PC-3 (cell line): ENCODE measurements around the gene PCGF2. TPM values are rescaled to one million over a fixed set of nuclear protein-coding genes. Genes with fewer than 3 reads are reported as not detected.

Experiments
- ATAC-seq: fragments of 200-7000 bp; cut with Tn5 transposase; 2 replicates; pipeline ENCODE4 v1.9.1; 2020; ENCODE audit warnings: mild to moderate bottlenecking, moderate library complexity
- BruUV-seq: library from RNA; stranded (reverse); fragments of 400-500 nt; replicated peaks from 2 replicates; lab custom pipeline; 2021; lab: Mats Ljungman, UMichigan
- CTCF ChIA-PET: fragments of 300-600 bp; sonication (Branson Sonifier 250); formaldehyde crosslinking; loops from one replicate; lab custom pipeline; 2022; ENCODE audit warnings: antibody characterized with exemption; lab: Charles Lee
- POLR2A ChIA-PET: fragments of 300-600 bp; sonication (Branson Sonifier 250); formaldehyde crosslinking; loops from one replicate; lab custom pipeline; 2022; ENCODE audit warnings: antibody characterized with exemption; ENCODE audit not compliant: unreplicated experiment; lab: Charles Lee
- DNase-seq: peaks from one replicate; pipeline ENCODE4 v3.0.0-alpha.2; 2015
- H2AFZ ChIP-seq: fragments of 300-600 bp; sonication (generic); 2 replicates; pipeline ENCODE4 v1.6.0; 2016; ENCODE audit warnings: antibody characterized with exemption, low read length
- H3F3A ChIP-seq: fragments of 300-600 bp; sonication (generic); one replicate; pipeline ENCODE4 v1.6.0; 2017; ENCODE audit warnings: antibody characterized with exemption, low read length, control low read depth, mild to moderate bottlenecking; ENCODE audit not compliant: unreplicated experiment
- H3K27ac ChIP-seq: fragments of 300-600 bp; sonication (generic); 2 replicates; pipeline ENCODE4 v1.5.1; 2016; ENCODE audit warnings: mild to moderate bottlenecking, low read length
- H3K27me3 ChIP-seq: fragments of 300-600 bp; sonication (generic); 2 replicates; pipeline ENCODE4 v1.6.1; 2016; ENCODE audit warnings: low read length, mixed read lengths
- H3K36me3 ChIP-seq: fragments of 300-600 bp; sonication (generic); 2 replicates; pipeline ENCODE4 v1.6.1; 2016; ENCODE audit warnings: low read depth, mixed run types, low read length, mixed read lengths
- H3K4me1 ChIP-seq: fragments of 300-600 bp; sonication (generic); 2 replicates; pipeline ENCODE4 v1.5.1; 2016; ENCODE audit warnings: low read length; ENCODE audit not compliant: insufficient read depth
- H3K4me2 ChIP-seq: fragments of 300-600 bp; sonication (generic); 2 replicates; pipeline ENCODE4 v1.6.0; 2016; ENCODE audit warnings: low read length
- H3K4me3 ChIP-seq: fragments of 300-600 bp; sonication (generic); 2 replicates; pipeline ENCODE4 v1.5.1; 2016; ENCODE audit warnings: mild to moderate bottlenecking, low read length, mixed read lengths
- H3K79me2 ChIP-seq: fragments of 300-600 bp; sonication (generic); 2 replicates; pipeline ENCODE4 v1.6.1; 2017; ENCODE audit warnings: low read length, mixed read lengths
- H3K9ac ChIP-seq: fragments of 300-600 bp; sonication (generic); 2 replicates; pipeline ENCODE4 v1.6.0; 2016; ENCODE audit warnings: mild to moderate bottlenecking, low read length
- H3K9me2 ChIP-seq: fragments of 300-600 bp; sonication (generic); replicated peaks from 2 replicates; pipeline ENCODE4 v1.6.1; 2016; ENCODE audit warnings: mixed run types, low read length, mixed read lengths
- H3K9me3 ChIP-seq: fragments of 300-600 bp; sonication (generic); 2 replicates; pipeline ENCODE4 v1.6.1; 2016; ENCODE audit warnings: low read length, mixed read lengths
- H4K20me1 ChIP-seq: fragments of 300-600 bp; sonication (generic); 2 replicates; pipeline ENCODE4 v1.6.1; 2016; ENCODE audit warnings: low read length, mixed read lengths
- EZH2 ChIP-seq: fragments of 300-600 bp; sonication (generic); IDR thresholded peaks from one replicate; pipeline ENCODE4 v1.6.1; 2017; ENCODE audit warnings: antibody characterized with exemption, mild to moderate bottlenecking, low read length; ENCODE audit not compliant: unreplicated experiment
- EZH2phosphoT487 ChIP-seq: fragments of 300-600 bp; sonication (generic); IDR thresholded peaks from 2 replicates; pipeline ENCODE4 v1.6.1; 2018; ENCODE audit warnings: mild to moderate bottlenecking, antibody characterized with exemption, low read length, borderline replicate concordance
- intact Hi-C: fragments of 100-400 bp; cut with micrococcal nuclease; formaldehyde crosslinking; loops from 2 replicates; pipeline ENCODE4 v1.9.0; 2023
- total RNA-seq: library from RNA; depleted of rRNA; stranded (reverse); fragments of >200 nt; gene quantifications from 2 replicates; pipeline ENCODE4 v1.2.3, GENCODE V29; 2014
- TF ChIP-seq, protein P1 (sequence below): fragments of 300-600 bp; sonication (generic); conservative IDR thresholded peaks from 2 replicates; pipeline ENCODE4 v1.5.1; 2017; ENCODE audit warnings: antibody characterized with exemption, low read depth, mild to moderate bottlenecking, low read length

Gene PCGF2
- total RNA-seq, 1 experiment from 2014 or later: 14.1 TPM

DNA sequence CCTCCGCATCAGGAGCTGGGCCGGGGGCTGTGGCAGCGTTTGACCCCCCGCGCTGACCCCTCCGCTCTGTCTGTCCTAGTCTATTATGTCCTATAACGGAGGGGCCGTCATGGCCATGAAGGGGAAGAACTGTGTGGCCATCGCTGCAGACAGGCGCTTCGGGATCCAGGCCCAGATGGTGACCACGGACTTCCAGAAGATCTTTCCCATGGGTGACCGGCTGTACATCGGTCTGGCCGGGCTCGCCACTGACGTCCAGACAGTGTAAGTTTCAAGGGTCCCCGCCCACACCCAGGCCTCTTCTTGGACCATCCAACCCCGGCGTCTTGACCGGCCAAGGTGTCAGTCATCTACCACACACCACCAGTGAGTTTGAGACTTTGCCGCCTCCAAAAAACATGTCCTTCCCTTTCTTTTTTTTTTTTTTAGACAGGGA lies 5.0 kb upstream of the PCGF2 start:
- peaks cover 19% of the 10 kb centered on the region for H3K36me3 ChIP-seq
- H3K9ac ChIP-seq: peak overlapping the region; percentile 96
- BruUV-seq: TSS peak; percentile 60
- ChIA-PET CTCF (no interaction called here), POLR2A (interaction anchor here (0.6 kb wide), 1 partner anchor 101 kb away, joined by 5 read pairs; no protein-coding TSS in a partner anchor)
- peak overlapping the region; percentile 50; the same call in 1 of the 2 replicates for H3K27ac ChIP-seq
- no peaks in the 10 kb centered on the region for H3K9me3 ChIP-seq
- ATAC-seq (no peak), DNase-seq (no peak)
- no peaks in the 10 kb centered on the region for H3F3A ChIP-seq
- H2AFZ ChIP-seq: peak overlapping the region; percentile 73; the same call in 1 of the 2 replicates
- no peaks in the 10 kb centered on the region for H4K20me1 ChIP-seq
- H3K79me2 ChIP-seq: peaks cover 46% of the 10 kb centered on the region
- TF ChIP-seq EZH2phosphoT487 (no peak), EZH2 (no peak)
- TF ChIP-seq, protein P1, sequence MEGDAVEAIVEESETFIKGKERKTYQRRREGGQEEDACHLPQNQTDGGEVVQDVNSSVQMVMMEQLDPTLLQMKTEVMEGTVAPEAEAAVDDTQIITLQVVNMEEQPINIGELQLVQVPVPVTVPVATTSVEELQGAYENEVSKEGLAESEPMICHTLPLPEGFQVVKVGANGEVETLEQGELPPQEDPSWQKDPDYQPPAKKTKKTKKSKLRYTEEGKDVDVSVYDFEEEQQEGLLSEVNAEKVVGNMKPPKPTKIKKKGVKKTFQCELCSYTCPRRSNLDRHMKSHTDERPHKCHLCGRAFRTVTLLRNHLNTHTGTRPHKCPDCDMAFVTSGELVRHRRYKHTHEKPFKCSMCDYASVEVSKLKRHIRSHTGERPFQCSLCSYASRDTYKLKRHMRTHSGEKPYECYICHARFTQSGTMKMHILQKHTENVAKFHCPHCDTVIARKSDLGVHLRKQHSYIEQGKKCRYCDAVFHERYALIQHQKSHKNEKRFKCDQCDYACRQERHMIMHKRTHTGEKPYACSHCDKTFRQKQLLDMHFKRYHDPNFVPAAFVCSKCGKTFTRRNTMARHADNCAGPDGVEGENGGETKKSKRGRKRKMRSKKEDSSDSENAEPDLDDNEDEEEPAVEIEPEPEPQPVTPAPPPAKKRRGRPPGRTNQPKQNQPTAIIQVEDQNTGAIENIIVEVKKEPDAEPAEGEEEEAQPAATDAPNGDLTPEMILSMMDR: no peak
- H3K4me2 ChIP-seq: peak overlapping the region; percentile 85
- no peaks in the 10 kb centered on the region for H3K27me3 ChIP-seq
- H3K4me3 ChIP-seq: peak overlapping the region; percentile 94
- no peaks in the 10 kb centered on the region for H3K9me2 ChIP-seq
- peaks cover 16% of the 10 kb centered on the region for H3K4me1 ChIP-seq
- intact Hi-C loops: loop anchor here (2.0 kb wide), 1 partner anchor 46 kb away; the partner anchor contains the start of gene PIP4K2B

DNA sequence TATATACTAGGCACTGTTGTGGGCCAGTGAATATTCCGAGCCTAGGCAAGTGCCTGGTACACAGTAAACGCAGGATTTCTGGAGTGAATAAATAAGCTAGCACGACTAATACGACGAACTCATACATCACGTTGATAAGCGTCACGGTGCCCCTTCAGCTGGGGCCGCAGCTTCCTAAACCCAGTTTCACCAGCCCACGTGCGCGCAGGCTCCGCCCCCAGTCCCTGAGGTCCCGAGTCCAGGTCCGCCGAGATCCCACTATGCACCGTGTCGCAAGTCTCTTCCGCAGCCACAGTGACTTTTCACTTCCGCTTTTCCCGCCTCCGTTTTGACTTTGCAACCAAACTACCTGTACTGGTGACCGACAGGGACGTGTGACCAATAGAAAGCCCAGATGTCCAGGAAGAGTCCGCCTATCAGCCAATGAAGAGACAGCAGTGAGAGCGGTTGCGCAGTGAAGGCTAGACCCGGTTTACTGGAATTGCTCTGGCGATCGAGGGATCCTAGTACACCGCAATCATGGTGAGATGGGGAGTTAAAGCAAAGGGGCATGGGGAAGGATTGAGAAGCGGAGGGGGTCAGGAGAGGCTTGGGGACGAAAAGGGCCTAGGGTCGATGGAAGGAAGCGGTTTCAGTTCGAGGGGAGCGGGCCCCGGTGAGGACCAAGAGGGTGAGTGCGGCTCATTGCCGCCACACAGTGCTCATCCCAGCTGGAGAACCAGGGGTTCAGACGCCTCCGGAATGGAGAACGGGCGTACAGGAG lies 4.4 kb upstream of the PCGF2 start, which contains the start of gene PSMB3:
Gene PSMB3 (plus strand): TSS at position 434 of the 763 bp plus-strand sequence. CDS start 86 bp downstream, at position 520.
- POLR2A ChIA-PET: interaction anchor here (0.6 kb wide), 1 partner anchor 265 kb away, joined by 3 read pairs; no protein-coding TSS in a partner anchor
- Histone ChIP-seq H3F3A (no peaks in the 10 kb centered on the region), H3K9me3 (no peaks in the 10 kb centered on the region), H3K9ac (peak within 1 kb of the TSS; percentile 96), H4K20me1 (no peaks in the 10 kb centered on the region), H3K27ac (peak within 1 kb of the TSS; percentile 64), H3K9me2 (no peaks in the 10 kb centered on the region), H3K4me3 (peak within 1 kb of the TSS; percentile 94), H3K27me3 (no peaks in the 10 kb centered on the region), H3K4me2 (peak within 1 kb of the TSS; percentile 88), H3K79me2 (peaks cover 51% of the 10 kb centered on the region), H3K4me1 (peaks cover 16% of the 10 kb centered on the region), H3K36me3 (peaks cover 16% of the 10 kb centered on the region), H2AFZ (peak within 1 kb of the TSS; percentile 84)
- peak; percentile 68 for ATAC-seq
- intact Hi-C loops: loop anchor here (2.0 kb wide), 1 partner anchor 46 kb away; the partner anchor contains the start of gene PIP4K2B
- CTCF ChIA-PET: no interaction called here
- DNase-seq: peak; percentile 98
- no peak for TF ChIP-seq EZH2phosphoT487
- TF ChIP-seq EZH2: no peak
- TF ChIP-seq, protein P1: no peak
- BruUV-seq: no TSS peak
